Peyer's patch (tissue), 4 donors: ENCODE measurements around the gene TRHDE. TPM values are rescaled to one million over a fixed set of nuclear protein-coding genes. Genes with fewer than 3 reads are reported as not detected.
"Not testable (repeated sequence)": the region's sequence is repeated elsewhere in the genome, so short reads cannot be mapped to it uniquely, and the experiment has no call there.

Experiments
- DNase-seq, 3 donors: peaks; one replicate each; pipeline ENCODE4 v3.0.0-alpha.2; 2017 to 2019
- H3K27ac ChIP-seq, 4 donors: fragments of 200-600 bp; sonication (generic); one replicate each; pipeline ENCODE4 v1.5.1; 2016 to 2019
- H3K27me3 ChIP-seq, 2 donors: fragments of 200-600 bp; sonication (generic); one replicate each; pipeline ENCODE4 v1.5.1; 2019
- H3K36me3 ChIP-seq, 3 donors: fragments of 200-600 bp; sonication (generic); one replicate each; pipeline ENCODE4 v1.5.1; 2016 to 2019
- H3K4me1 ChIP-seq, 4 donors: fragments of 200-600 bp; sonication (generic); one replicate each; pipeline ENCODE4 v1.5.1; 2016 to 2019
- H3K4me3 ChIP-seq, 4 donors: fragments of 200-600 bp; sonication (generic); 1 replicate in 3 of 4; 2 replicates in 1 of 4; pipeline ENCODE4 v1.5.1; 2016 to 2019; ENCODE audit warnings: mild to moderate bottlenecking in 1 of 4
- H3K9me3 ChIP-seq, 4 donors: fragments of 200-600 bp; sonication (generic); one replicate each; pipeline ENCODE4 v1.5.1; 2016 to 2019; ENCODE audit warnings: mild to moderate bottlenecking in 1 of 4
- CTCF ChIP-seq, 6 experiments: fragments of 450-650 bp in 4 of 6; fragments of 200-600 bp in 2 of 6; sonication (generic) in 1 of 6; IDR thresholded peaks; one replicate each; pipeline ENCODE4 v1.5.1; 2017 to 2019; ENCODE audit warnings: antibody characterized with exemption in 6 of 6, mild to moderate bottlenecking in 3 of 6, moderate library complexity in 1 of 6
- POLR2A ChIP-seq, 2 donors: fragments of 450-650 bp; IDR thresholded peaks; one replicate each; pipeline ENCODE4 v1.5.1; 2017; ENCODE audit warnings: antibody characterized with exemption in 2 of 2, mild to moderate bottlenecking in 2 of 2, moderate library complexity in 2 of 2
- total RNA-seq, 4 donors: library from RNA; depleted of rRNA; stranded (reverse); fragments of >200 nt; gene quantifications; one replicate each; pipeline ENCODE4 v1.1.0, GENCODE V29; 2016

The TRHDE gene
- total RNA-seq, 4 donors from 2014 or later, result 3.3 to 23.8 (median 15.2) TPM

- no peak for DNase-seq
Observed at GRCh38 chr12:72622556-72622955, 350.4 kb downstream of the TRHDE start.

GRCh38 chr12:72631926-72632685 lies 359.9 kb downstream of the TRHDE start:
- no peaks in the 10 kb centered on the region for H3K36me3 ChIP-seq
- H3K4me1 ChIP-seq, result no peaks in the 10 kb centered on the region
- H3K4me3 ChIP-seq, result no peak overlapping the region
- H3K27ac ChIP-seq, result no peak overlapping the region
- H3K9me3 ChIP-seq, result no peaks in the 10 kb centered on the region
- no peaks in the 10 kb centered on the region for H3K27me3 ChIP-seq
- no peak for TF ChIP-seq CTCF (IDR thresholded peaks at IDR 0.05)
- TF ChIP-seq POLR2A (IDR thresholded peaks at IDR 0.05), result no peak
- DNase-seq, result no peak

More at GRCh38 chr12:72622556-72622955, 350.4 kb downstream of the TRHDE start:
- no peaks in the 10 kb centered on the region for H3K9me3 ChIP-seq
- no peaks in the 10 kb centered on the region for H3K27me3 ChIP-seq
- no peak overlapping the region for H3K4me3 ChIP-seq
- H3K27ac ChIP-seq, result no peak overlapping the region
- no peaks in the 10 kb centered on the region for H3K36me3 ChIP-seq
- H3K4me1 ChIP-seq, result no peaks in the 10 kb centered on the region
- TF ChIP-seq CTCF (IDR thresholded peaks at IDR 0.05) (no peak), POLR2A (IDR thresholded peaks at IDR 0.05) (no peak)

- no peaks in the 10 kb centered on the region for H3K4me1 ChIP-seq
Observed at GRCh38 chr12:72642706-72643105, 370.5 kb downstream of the TRHDE start.

GRCh38 chr12:72647139-72647538 lies 375.0 kb downstream of the TRHDE start:
- no peaks in the 10 kb centered on the region for H3K27me3 ChIP-seq
- H3K27ac ChIP-seq, result no peak overlapping the region
- TF ChIP-seq POLR2A (IDR thresholded peaks at IDR 0.05), result no peak
- no peaks in the 10 kb centered on the region for H3K4me1 ChIP-seq
- no peak for DNase-seq
- no peaks in the 10 kb centered on the region for H3K36me3 ChIP-seq
- H3K9me3 ChIP-seq, result no peaks in the 10 kb centered on the region
- H3K4me3 ChIP-seq, result no peak overlapping the region

More at GRCh38 chr12:72642706-72643105, 370.5 kb downstream of the TRHDE start:
- Histone ChIP-seq H3K9me3 (no peaks in the 10 kb centered on the region), H3K4me3 (no peak overlapping the region), H3K36me3 (no peaks in the 10 kb centered on the region), H3K27me3 (no peaks in the 10 kb centered on the region), H3K27ac (no peak overlapping the region)
- TF ChIP-seq CTCF (IDR thresholded peaks at IDR 0.05) (no peak), POLR2A (IDR thresholded peaks at IDR 0.05) (no peak)
- no peak for DNase-seq

GRCh38 chr12:72658615-72659014 lies 386.4 kb downstream of the TRHDE start:
- no peak overlapping the region for H3K4me3 ChIP-seq

GRCh38 chr12:72660174-72660573 lies 388.0 kb downstream of the TRHDE start:
- not testable (repeated sequence) for H3K27me3 ChIP-seq, DNase-seq, H3K36me3 ChIP-seq, H3K4me3 ChIP-seq, H3K4me1 ChIP-seq, H3K9me3 ChIP-seq, H3K27ac ChIP-seq

More at GRCh38 chr12:72658615-72659014, 386.4 kb downstream of the TRHDE start:
- H3K36me3 ChIP-seq, result no peaks in the 10 kb centered on the region
- TF ChIP-seq POLR2A (IDR thresholded peaks at IDR 0.05) (no peak), CTCF (IDR thresholded peaks at IDR 0.05) (no peak)
- H3K27ac ChIP-seq, result no peak overlapping the region
- no peak for DNase-seq
- H3K4me1 ChIP-seq, result no peaks in the 10 kb centered on the region
- no peaks in the 10 kb centered on the region for H3K27me3 ChIP-seq
- no peaks in the 10 kb centered on the region for H3K9me3 ChIP-seq
